ENCODE results near the gene OR4D9. TPM values are rescaled to one million over a fixed set of nuclear protein-coding genes. Genes with fewer than 3 reads are reported as not detected.

OR4D9 gene
- total RNA-seq, 1 experiment from 2014 or later = not detected

- TF ChIP-seq FOXP4 (CRISPR knock-in tag; IDR thresholded peaks at IDR 0.05) = no peak
- TF ChIP-seq ZNF396 (CRISPR knock-in tag; IDR thresholded peaks at IDR 0.05; ENCODE audit: borderline replicate concordance) = no peak
- no peak for TF ChIP-seq GTF2I (CRISPR knock-in tag; conservative IDR thresholded peaks at IDR 0.05)
- TF ChIP-seq TCF7 (CRISPR knock-in tag; IDR thresholded peaks at IDR 0.05; ENCODE audit: low read depth) = no peak
- no peak for TF ChIP-seq USF2 (CRISPR knock-in tag; IDR thresholded peaks at IDR 0.05)
Observed at GRCh38 chr11:59463190-59463641, 48.1 kb upstream of the OR4D9 start (continued).

GRCh38 chr11:59473015-59473414 lies 38.3 kb upstream of the OR4D9 start, which contains the start of gene OR4D10:
Gene OR4D10 (plus strand): TSS chr11:59473315. CDS start chr11:59477430, 4,115 bp downstream.
- ATAC-seq = no peak
- Mint-ChIP-seq H3K4me3 (no peak within 1 kb of the TSS), H3K9me3 (no peaks in the 10 kb centered on the region), H3K27me3 (ENCODE audit: low read depth) (no peaks in the 10 kb centered on the region; the same call in 1 of the 2 replicates), H3K36me3 (no peaks in the 10 kb centered on the region), H3K27ac (no peak within 1 kb of the TSS), H3K4me1 (no peaks in the 10 kb centered on the region)
- no peak for DNase-seq (ENCODE audit: low spot score)
- ChIA-PET POLR2A (no interaction called here), CTCF (no interaction called here)
- TF ChIP-seq ATF1 (CRISPR knock-in tag; IDR thresholded peaks at IDR 0.05) = no peak
- no peak for TF ChIP-seq NFATC4 (CRISPR knock-in tag; IDR thresholded peaks at IDR 0.05)
- no peak for TF ChIP-seq IRF1 (CRISPR knock-in tag; IDR thresholded peaks at IDR 0.05)
- TF ChIP-seq ZBTB43 (CRISPR knock-in tag; IDR thresholded peaks at IDR 0.05) = no peak
- TF ChIP-seq HMGA2 (CRISPR knock-in tag; IDR thresholded peaks at IDR 0.05) = no peak
- no peak for TF ChIP-seq PRRX2 (CRISPR knock-in tag; IDR thresholded peaks at IDR 0.05)
- TF ChIP-seq HMGXB4 (CRISPR knock-in tag; IDR thresholded peaks at IDR 0.05) = no peak
- no peak for TF ChIP-seq ATF2 (CRISPR knock-in tag; IDR thresholded peaks at IDR 0.05; ENCODE audit: borderline replicate concordance, low read depth)
- TF ChIP-seq ZNF263 (CRISPR knock-in tag; IDR thresholded peaks at IDR 0.05; ENCODE audit: low read depth) = no peak
- no peak for TF ChIP-seq TCF7 (CRISPR knock-in tag; IDR thresholded peaks at IDR 0.05; ENCODE audit: low read depth)
- TF ChIP-seq ATF3 (CRISPR knock-in tag; conservative IDR thresholded peaks at IDR 0.05) = no peak
- no peak for TF ChIP-seq GABPB1 (CRISPR knock-in tag; IDR thresholded peaks at IDR 0.05)
- no peak for TF ChIP-seq ZNF281 (CRISPR knock-in tag; IDR thresholded peaks at IDR 0.05)
- no peak for TF ChIP-seq ZMAT4 (CRISPR knock-in tag; IDR thresholded peaks at IDR 0.05)
